ENCODE data around the gene TSC2.

The TSC2 gene

GRCh38 chr16:2043667-2044451 is 3.9 kb upstream of the TSC2 start:
- DNase-seq = peak; percentile 90 to 95

DNA sequence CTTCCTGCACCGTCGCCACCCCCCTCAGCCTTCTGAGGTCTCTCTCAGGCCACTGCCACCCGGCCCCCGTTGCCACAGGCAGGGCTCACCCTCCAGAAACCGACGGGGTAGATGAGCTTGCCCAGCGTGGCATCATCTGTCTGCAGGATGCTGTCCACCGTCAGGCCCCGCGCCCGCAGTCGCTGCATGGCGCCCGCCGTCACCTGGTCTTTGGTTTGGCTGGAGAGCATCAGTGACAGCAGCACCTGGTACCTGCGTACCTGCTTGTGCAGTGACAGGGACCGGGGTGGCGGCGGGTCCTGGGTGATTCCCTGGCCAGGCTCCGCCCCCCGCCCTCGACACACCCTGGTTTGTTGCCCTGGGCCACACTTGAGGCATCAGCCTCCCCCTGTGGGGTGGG is 3.2 kb upstream of the TSC2 start:
- no peak for DNase-seq

GRCh38 chr16:2045965-2046892 is 1.6 kb upstream of the TSC2 start:
- no peak for DNase-seq

DNA sequence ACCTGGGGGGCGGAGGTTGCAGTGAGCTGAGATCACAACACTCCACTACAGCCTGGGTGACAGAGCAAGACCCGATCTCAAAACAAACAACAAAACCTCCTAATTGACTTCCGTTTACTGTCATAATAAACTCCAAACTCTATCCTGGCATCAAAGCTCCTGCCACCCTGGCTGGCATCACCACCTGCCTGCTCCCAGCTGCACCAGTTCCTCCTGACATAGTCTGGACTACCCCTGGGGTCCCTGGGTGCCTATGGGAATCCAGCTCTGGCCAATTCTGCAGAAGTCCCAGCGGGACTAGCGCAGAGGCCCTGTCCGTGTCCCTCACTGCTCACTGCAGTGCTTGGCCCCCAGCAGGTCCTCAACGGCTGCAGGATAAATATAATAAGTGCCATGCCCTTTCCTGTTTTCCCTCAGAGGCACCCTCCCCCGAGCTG is 874 bp upstream of the TSC2 start:
- no peak for DNase-seq

DNA sequence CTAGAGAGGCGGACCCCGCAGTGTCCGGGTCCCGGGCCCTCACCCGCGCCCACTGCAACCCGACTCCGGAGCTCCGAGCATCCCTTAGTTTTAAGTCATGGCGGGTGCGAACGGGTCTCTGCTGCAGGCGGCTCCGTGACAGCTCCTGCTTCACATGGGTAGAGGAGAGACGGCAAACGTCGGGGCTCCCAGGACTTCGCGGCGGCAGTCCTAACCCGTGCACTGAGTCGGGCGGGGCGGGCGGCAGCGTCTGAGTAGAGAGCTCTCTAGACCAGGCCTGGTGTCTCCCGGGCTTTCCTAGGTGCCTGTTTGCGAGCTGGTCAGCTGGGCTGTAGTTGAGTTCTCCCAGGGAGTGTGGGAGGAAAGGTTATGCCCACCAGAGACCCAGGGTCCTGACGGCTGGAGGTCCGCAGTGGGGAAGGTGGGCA is 345 bp downstream of the TSC2 start:
- no peak for DNase-seq

GRCh38 chr16:2053211-2053610 is 5.4 kb downstream of the TSC2 start:
- no peak for DNase-seq

DNA sequence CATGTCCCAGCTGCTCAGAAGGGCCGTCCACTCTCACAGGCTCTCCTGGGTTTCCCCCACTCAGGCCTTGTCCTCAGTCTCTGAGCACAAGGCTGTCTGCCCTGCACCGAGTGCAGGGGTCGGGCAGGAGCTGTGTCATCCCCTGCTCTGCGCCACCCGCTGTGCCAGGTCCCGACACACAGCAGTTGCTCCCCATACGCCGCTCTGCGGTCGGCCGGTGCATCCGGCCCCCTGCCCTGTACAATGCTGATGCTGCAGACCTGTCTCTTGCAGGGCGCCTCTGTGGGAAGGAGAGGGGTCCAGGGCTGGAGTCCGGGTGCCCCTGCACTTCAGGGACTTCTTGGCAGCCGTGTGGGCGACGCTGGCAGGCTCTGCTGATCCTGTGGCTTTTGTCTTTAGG is 6.1 kb downstream of the TSC2 start:
- DNase-seq = no peak

GRCh38 chr16:2054543-2055245 is 6.9 kb downstream of the TSC2 start:
- no peak for DNase-seq

DNA sequence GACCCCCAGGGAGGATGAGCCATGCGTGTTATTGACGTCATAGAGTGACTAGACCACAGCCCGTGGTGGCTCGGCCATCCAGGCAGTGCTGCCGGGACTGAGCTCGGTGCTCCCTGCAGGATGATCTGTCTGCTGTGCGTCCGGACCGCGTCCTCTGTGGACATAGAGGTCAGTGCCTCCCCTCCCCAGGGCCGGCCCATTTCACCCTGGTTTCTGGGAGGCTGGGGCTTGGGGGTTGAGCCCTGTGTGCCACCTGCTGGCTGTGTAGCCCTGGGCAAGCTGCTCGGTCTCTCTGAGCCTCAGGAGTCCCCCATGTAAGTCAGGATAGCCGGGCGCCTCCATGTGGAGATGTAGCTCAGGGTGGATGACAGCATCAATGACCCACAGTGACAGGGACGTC is 8.3 kb downstream of the TSC2 start:
- no peak for DNase-seq

DNA sequence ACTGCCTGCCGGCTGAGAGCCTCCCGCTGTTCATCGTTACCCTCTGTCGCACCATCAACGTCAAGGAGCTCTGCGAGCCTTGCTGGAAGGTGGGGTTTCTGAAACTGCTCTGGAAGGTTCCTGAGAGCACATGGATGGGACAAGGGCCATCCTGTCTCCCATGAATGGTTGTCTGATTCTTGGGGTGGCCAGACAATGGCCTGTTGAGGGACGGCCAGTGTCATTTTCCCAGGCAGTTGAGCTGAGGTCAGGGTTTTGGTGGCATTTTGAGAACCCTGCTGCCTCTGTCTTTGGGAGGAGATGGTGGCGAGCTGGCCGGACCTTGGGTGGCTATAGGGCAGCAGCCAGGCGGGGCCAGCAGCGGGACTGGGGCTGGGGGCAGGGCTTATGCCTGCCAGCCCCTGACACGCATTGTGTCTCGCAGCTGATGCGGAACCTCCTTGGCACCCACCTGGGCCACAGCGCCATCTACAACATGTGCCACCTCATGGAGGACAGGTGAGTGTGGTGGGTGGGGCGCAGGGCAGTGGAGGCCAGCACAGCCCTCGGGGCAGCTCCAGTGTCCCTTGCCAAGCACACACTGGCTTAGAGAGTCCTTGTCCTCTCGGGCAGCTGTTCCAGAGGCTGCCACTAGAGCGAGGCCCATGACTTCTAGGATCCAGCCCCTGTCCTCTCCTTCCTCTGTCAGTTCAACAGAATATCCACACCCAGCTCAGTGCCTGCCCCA is 9.1 kb downstream of the TSC2 start:
- no peak for DNase-seq

- DNase-seq = no peak
Measured at GRCh38 chr16:2057438-2057837, 9.7 kb downstream of the TSC2 start.

- DNase-seq = no peak
Measured at GRCh38 chr16:2058420-2058819, 10.6 kb downstream of the TSC2 start.

- no peak for DNase-seq
Measured at GRCh38 chr16:2058872-2059271, 11.1 kb downstream of the TSC2 start.

GRCh38 chr16:2060346-2060745 is 12.6 kb downstream of the TSC2 start:
- DNase-seq = no peak

GRCh38 chr16:2061023-2061422 is 13.2 kb downstream of the TSC2 start:
- no peak for DNase-seq

GRCh38 chr16:2061526-2061925 is 13.7 kb downstream of the TSC2 start:
- DNase-seq = no peak

GRCh38 chr16:2062801-2063200 is 15.0 kb downstream of the TSC2 start:
- no peak for DNase-seq

DNA sequence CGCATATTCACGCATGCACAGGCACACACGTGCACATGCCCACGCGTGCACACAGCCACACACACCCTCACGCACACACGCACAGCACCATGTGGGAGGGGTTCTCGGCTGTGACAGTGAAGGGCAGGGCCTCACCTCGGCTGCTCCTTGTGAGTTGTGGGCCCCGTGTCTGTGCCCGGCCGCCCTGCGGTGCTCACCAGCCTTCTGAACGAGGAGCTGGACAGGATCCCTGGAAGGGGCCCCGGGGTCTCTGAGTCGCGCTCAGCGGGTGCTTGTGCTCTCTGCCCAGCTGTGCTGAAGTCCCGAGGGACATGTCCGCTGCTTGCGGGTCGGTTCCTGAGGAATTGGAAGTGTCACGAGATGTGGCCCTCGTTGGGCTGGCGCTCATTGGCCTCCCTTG is 16.1 kb downstream of the TSC2 start:
- no peak for DNase-seq

DNA sequence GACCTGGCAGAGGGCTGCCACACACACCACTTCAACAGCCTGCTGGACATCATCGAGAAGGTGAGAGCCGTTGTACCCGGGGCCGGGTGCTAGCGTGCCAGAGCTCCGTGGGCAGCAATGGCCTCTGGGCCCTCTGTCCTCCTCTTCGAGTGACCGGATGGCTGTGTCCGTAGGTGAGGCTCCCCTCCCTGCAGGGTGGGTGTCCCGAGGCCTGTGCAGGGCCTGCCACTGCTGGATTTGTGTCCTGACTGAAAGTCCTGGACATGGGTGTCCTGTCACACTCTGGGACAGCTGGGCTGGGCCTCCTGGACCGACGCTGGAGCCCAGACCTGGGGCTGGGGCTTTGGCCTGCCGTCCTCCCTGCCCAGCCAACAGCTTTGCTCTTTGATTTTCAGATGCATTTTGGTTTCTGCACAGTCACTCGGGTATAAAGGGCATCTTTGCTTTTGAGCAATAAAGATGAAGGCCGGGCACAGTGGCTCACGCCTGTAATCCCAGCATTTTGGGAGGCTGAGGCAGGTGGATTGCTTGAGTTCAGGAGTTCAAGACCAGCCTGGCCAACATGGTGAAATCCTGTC is 16.7 kb downstream of the TSC2 start:
- DNase-seq = no peak

DNA sequence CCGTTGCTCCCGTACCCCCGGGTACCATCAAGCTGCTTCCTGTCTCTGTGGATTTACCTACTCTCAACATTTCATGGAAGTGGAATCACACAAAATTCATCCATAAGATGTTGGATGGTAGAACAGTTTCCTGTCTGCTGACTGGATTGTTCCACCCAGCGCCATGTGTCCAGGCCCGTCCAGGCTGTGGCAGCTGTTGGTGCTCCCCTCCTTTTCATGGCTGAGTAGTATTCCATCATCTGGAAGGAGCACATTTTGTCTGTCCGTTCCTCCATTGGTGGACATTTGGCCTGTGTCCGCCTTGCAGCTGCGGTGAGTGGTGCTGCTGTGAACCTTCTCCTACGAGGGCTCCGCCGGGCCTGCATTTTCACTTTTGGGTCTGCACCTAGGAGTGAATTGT is 18.4 kb downstream of the TSC2 start:
- no peak for DNase-seq

- no peak for DNase-seq
Measured at GRCh38 chr16:2070576-2071453, 23.0 kb downstream of the TSC2 start.

All from inflammatory macrophage treated with lipopolysaccharide for 1 hour (primary cell).